T-helper 2 cell (primary cell): Measurements from ENCODE around the gene HS1BP3.

Experiments used
- DNase-seq, 5 experiments: peaks; one replicate each; pipeline versions ENCODE4 v3.0.0 to v3.0.0-alpha.2; 2012 to 2022

HS1BP3 gene

GRCh38 chr2:20568501-20569463 lies 82.1 kb downstream of the HS1BP3 start:
- no peak for DNase-seq

GRCh38 chr2:20567926-20568179 lies 83.0 kb downstream of the HS1BP3 start:
- DNase-seq: no peak
